ENCODE results near the gene ZNF513. TPM values are rescaled to one million over a fixed set of nuclear protein-coding genes. Genes with fewer than 3 reads are reported as not detected.

ZNF513 gene
- total RNA-seq, 5 donors from 2014 or later (not counting 1 experiment from before 2014, with no cell fraction given), result 20.6 to 27.0 (median 21.9) TPM

DNA sequence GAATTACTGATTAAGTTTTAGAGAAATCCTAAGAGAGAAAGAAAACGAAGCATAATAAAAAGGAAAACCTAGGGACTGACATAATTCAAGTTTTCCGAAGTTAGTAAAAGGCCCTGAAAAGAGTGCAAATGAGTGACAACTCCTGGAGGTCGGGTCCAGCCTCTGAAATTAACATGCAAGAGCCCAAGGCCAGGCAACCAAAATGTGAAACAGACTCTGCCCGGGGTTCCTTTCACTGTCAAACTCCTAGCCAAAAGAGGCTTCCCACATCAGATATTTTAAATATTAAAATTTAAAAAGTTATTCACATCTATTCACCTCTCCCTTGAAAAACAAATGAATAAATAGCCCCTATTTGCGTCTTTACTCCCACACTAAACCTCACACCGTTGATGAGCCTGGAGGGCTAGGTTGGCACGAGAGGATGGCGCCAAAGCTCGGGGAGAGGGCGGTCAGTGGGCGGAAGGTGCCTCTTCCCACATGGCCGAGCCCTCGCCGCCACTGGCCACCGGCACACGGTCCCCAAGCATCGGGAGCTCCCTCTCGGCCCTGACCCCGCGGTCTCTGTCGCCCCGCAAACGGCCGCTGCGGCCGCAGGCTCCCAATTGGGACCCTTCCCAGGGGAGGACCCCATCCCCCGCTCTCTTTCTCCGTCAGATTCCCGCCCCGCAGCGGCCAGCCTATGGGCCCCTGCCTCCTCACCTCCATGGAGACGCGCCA lies 28.2 kb upstream of the ZNF513 start:
- 1% methylated on average over 31 of the region's 33 CpGs for WGBS (ENCODE audit: insufficient coverage)
- peak overlapping the region; percentile 47 for H3K27ac ChIP-seq (ENCODE audit: low read length)
- Mint-ChIP-seq H3K9me3 (peaks cover 0 to 3% (median 0%) of the 10 kb centered on the region in 3 donors), H3K4me1 (peaks cover 38 to 43% (median 42%) of the 10 kb centered on the region in 3 donors), H3K36me3 (peaks cover 7% of the 10 kb centered on the region), H3K27ac (peak overlapping the region; percentile 52 to 74), H3K4me3 (peak overlapping the region; percentile 84 to 89 (median 85)), H3K27me3 (no peaks in the 10 kb centered on the region)
- ChIA-PET CTCF (interaction anchor here in 1 of 2 donors (1.0 to 1.5 kb wide), 2 partner anchors 21 to 52 kb away, joined by 3 to 6 read pairs; partner anchors contain the start of gene GTF3C2), POLR2A (no interaction called here)
- H3K4me3 ChIP-seq (ENCODE audit: control insufficient read depth in 1 of 2, extremely low read depth in 1 of 2, low read length in 1 of 2), result peak overlapping the region; percentile 90 to 99
- H3K9me3 ChIP-seq, result no peaks in the 10 kb centered on the region
- H3K27me3 ChIP-seq (replicated peaks in 1 of 2; ENCODE audit: control insufficient read depth in 2 of 2, extremely low read depth in 1 of 2, insufficient read depth in 2 of 2, low read length in 1 of 2), result no peaks in the 10 kb centered on the region
- ATAC-seq (replicated peaks in 1 of 4) (peak in 3 of 4 experiments; percentile 3 to 8 (median 4)), DNase-seq (peak in 2 of 35 experiments; percentile 1 to 24)
- H3K36me3 ChIP-seq (ENCODE audit: control insufficient read depth in 2 of 2, extremely low read depth in 1 of 2, insufficient read depth in 1 of 2, low read length in 1 of 2), result no peaks in the 10 kb centered on the region
- H3K4me1 ChIP-seq (ENCODE audit: control insufficient read depth in 1 of 2, extremely low read depth in 1 of 2, insufficient read depth in 2 of 2, low read length in 2 of 2), result peaks cover 21 to 30% of the 10 kb centered on the region in 2 experiments

DNA sequence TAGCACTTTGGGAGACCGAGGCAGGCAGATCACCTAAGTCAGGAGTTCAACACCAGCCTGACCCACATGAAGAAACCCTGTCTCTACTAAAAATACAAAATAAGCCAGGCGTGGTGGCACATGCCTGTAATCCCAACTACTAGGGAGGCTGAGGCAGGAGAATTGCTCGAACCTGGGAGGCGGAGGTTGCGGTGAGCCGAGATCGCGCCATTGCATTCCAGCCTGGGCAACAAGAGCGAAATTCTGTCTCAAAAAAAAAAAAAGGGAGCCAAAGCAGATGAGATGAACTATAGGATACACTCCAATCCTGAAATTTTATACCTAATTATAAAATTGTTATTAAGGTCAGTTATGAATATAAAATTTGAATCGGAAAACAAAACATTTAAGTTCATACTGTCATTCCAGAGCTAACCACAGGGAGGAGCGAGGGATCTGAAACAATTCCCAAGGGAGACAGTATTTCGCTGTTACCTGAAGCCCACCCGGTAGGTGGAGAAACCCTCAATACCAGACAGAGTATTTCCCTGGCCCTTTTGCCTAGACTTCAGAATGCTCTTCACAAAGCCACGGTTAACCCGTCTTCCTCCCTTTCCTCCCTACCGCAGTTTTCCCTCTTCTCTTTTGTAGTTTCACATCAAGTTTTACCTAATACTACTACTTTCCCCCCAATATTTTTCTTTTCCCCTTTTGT lies 27.4 kb upstream of the ZNF513 start:
- peak overlapping the region; percentile 9 for H3K27ac ChIP-seq (ENCODE audit: low read length)
- DNase-seq, result peak in 1 of 35 experiments; percentile 10
- CTCF ChIA-PET, result no interaction called here

DNA sequence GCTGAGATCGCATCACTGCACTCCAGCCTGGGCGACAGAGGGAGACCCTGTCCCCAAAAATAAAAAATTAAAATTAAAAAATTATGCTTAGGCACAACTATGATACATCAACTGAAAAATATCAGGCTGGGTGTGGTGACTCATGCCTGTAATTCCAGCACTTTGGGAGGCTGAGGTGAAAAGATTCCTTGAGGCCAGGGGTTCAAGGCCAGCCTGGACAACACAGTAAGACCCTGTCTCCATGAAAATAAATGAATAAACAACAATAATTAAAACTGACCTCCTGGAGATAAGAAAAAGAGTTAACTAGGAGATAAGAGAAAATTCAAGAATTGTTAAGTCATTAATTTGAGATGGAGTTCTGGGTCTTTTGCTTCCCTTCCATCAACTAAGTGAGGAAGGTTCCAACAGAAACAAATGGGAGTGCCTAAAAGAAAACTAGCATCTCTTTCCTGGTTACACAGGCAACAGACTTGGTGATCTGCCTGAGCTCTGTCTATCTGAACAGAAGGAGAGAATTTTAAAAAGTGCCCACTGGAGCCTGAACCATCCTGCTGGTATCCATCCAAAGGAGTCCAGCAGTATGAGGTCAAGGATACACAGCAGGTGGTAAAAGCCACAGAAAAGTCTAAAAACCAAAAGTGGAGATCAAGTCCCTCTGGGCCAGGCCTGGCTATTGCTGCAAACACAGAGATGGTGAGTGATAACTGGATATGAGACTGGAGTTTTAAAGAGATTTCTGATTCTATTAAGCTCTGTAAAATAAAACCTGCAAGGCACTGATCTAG lies 20.0 kb upstream of the ZNF513 start:
- ChIA-PET CTCF (no interaction called here), POLR2A (no interaction called here)
- Mint-ChIP-seq H3K27ac (peak overlapping the region; percentile 7 to 68), H3K27me3 (no peaks in the 10 kb centered on the region), H3K4me3 (no peak overlapping the region), H3K4me1 (peaks cover 47 to 59% (median 50%) of the 10 kb centered on the region in 3 donors), H3K36me3 (peaks cover 17% of the 10 kb centered on the region), H3K9me3 (no peaks in the 10 kb centered on the region)
- Histone ChIP-seq H3K4me1 (ENCODE audit: control insufficient read depth in 1 of 2, extremely low read depth in 1 of 2, insufficient read depth in 2 of 2, low read length in 2 of 2) (peaks cover 0 to 5% of the 10 kb centered on the region in 2 experiments), H3K9me3 (no peaks in the 10 kb centered on the region), H3K4me3 (ENCODE audit: control insufficient read depth in 1 of 2, extremely low read depth in 1 of 2, low read length in 1 of 2) (no peak overlapping the region), H3K27ac (ENCODE audit: low read length) (no peak overlapping the region), H3K36me3 (ENCODE audit: control insufficient read depth in 2 of 2, extremely low read depth in 1 of 2, insufficient read depth in 1 of 2, low read length in 1 of 2) (peaks cover 0 to 3% of the 10 kb centered on the region in 2 donors), H3K27me3 (replicated peaks in 1 of 2; ENCODE audit: control insufficient read depth in 2 of 2, extremely low read depth in 1 of 2, insufficient read depth in 2 of 2, low read length in 1 of 2) (no peaks in the 10 kb centered on the region)
- no peak for DNase-seq
- no peak for ATAC-seq (replicated peaks in 1 of 4)
- WGBS (ENCODE audit: insufficient coverage), result no CpG with 5 or more reads among the region's 2 CpGs

More for the DNA sequence above, 27.4 kb upstream of the ZNF513 start:
- no peaks in the 10 kb centered on the region for H3K27me3 ChIP-seq (replicated peaks in 1 of 2; ENCODE audit: control insufficient read depth in 2 of 2, extremely low read depth in 1 of 2, insufficient read depth in 2 of 2, low read length in 1 of 2)
- H3K4me1 ChIP-seq (ENCODE audit: control insufficient read depth in 1 of 2, extremely low read depth in 1 of 2, insufficient read depth in 2 of 2, low read length in 2 of 2), result peaks cover 21 to 32% of the 10 kb centered on the region in 2 experiments
- peak overlapping the region; percentile 90 to 99 for H3K4me3 ChIP-seq (ENCODE audit: control insufficient read depth in 1 of 2, extremely low read depth in 1 of 2, low read length in 1 of 2)
- 21% methylated on average over 6 of the region's 16 CpGs for WGBS (ENCODE audit: insufficient coverage)
- no peak for ATAC-seq (replicated peaks in 1 of 4)
- H3K27me3 Mint-ChIP-seq, result no peaks in the 10 kb centered on the region
- no peaks in the 10 kb centered on the region for H3K36me3 ChIP-seq (ENCODE audit: control insufficient read depth in 2 of 2, extremely low read depth in 1 of 2, insufficient read depth in 1 of 2, low read length in 1 of 2)
- POLR2A ChIA-PET, result no interaction called here
- H3K4me1 Mint-ChIP-seq, result peaks cover 38 to 48% (median 47%) of the 10 kb centered on the region in 3 donors
- H3K9me3 ChIP-seq, result no peaks in the 10 kb centered on the region
- peak overlapping the region in 1 of 2 donors; percentile 74 for H3K27ac Mint-ChIP-seq
- peak overlapping the region; percentile 84 to 89 (median 85) for H3K4me3 Mint-ChIP-seq
- H3K9me3 Mint-ChIP-seq, result peaks cover 0 to 3% (median 0%) of the 10 kb centered on the region in 3 donors
- H3K36me3 Mint-ChIP-seq, result peaks cover 12% of the 10 kb centered on the region

DNA sequence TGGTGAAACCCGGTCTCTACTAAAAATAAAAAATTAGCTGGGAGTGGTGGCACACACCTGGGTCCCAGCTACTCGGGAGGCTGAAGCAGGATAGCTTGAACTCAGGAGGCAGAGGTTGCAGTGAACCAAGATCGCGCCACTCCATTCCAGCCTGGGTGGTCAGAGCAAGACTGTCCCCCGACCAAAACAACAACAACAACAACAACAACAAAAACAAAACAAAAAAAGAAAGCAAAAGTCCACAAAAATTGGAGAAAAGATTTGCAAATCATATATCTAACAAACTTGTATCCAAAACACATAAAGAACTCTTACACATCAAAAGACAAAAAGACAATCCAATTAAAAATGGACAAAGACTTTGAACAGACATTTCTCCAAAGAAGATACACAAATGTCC lies 18.4 kb upstream of the ZNF513 start:
- no peaks in the 10 kb centered on the region for H3K27me3 ChIP-seq (replicated peaks in 1 of 2; ENCODE audit: control insufficient read depth in 2 of 2, extremely low read depth in 1 of 2, insufficient read depth in 2 of 2, low read length in 1 of 2)
- H3K36me3 Mint-ChIP-seq, result peaks cover 17% of the 10 kb centered on the region
- H3K4me1 Mint-ChIP-seq, result peaks cover 42 to 55% (median 50%) of the 10 kb centered on the region in 3 donors
- peaks cover 0 to 5% of the 10 kb centered on the region in 2 experiments for H3K4me1 ChIP-seq (ENCODE audit: control insufficient read depth in 1 of 2, extremely low read depth in 1 of 2, insufficient read depth in 2 of 2, low read length in 2 of 2)
- no peaks in the 10 kb centered on the region for H3K9me3 ChIP-seq
- POLR2A ChIA-PET, result interaction anchor here in 1 of 2 donors (0.7 kb wide), 1 partner anchor 57 kb away, joined by 5 read pairs; no protein-coding TSS in a partner anchor
- H3K27ac ChIP-seq (ENCODE audit: low read length), result no peak overlapping the region
- no peak overlapping the region for H3K4me3 ChIP-seq (ENCODE audit: control insufficient read depth in 1 of 2, extremely low read depth in 1 of 2, low read length in 1 of 2)
- DNase-seq (no peak), ATAC-seq (replicated peaks in 1 of 4) (no peak)
- no peaks in the 10 kb centered on the region for H3K9me3 Mint-ChIP-seq
- H3K4me3 Mint-ChIP-seq, result no peak overlapping the region
- H3K27me3 Mint-ChIP-seq, result no peaks in the 10 kb centered on the region
- CTCF ChIA-PET, result no interaction called here
- peaks cover 0 to 3% of the 10 kb centered on the region in 2 donors for H3K36me3 ChIP-seq (ENCODE audit: control insufficient read depth in 2 of 2, extremely low read depth in 1 of 2, insufficient read depth in 1 of 2, low read length in 1 of 2)
- 89% methylated on average over 3 of the region's 5 CpGs for WGBS (ENCODE audit: insufficient coverage)
- H3K27ac Mint-ChIP-seq, result peak overlapping the region in 1 of 2 donors; percentile 59

DNA sequence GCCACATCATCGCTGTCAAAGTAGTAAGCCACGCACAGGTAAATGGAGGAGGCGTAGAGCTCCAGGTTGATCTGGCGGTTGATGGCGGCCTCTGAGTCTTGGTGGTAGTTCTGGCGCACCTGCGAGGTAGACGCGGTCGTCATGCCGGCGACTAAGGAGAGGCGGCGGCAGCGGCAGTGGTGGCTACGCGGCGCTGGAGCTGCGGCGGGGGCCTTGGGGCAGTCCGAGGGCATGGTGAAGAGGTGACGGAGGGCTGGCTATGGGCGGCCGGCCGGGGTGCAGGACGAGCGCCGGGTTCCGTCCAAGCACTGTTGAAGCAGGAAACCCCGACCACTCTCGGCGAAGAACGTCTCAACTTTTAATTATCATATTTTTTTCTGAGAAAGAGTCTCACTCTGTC lies 12.7 kb upstream of the ZNF513 start:
- ChIA-PET POLR2A (interaction anchor here in 1 of 2 donors (0.5 to 1.0 kb wide), 2 partner anchors 9 to 615 kb away, joined by 3 to 4 read pairs; no protein-coding TSS in a partner anchor), CTCF (no interaction called here)
- H3K4me1 Mint-ChIP-seq, result peaks cover 44 to 49% (median 47%) of the 10 kb centered on the region in 3 donors

More for the DNA sequence above, 12.7 kb upstream of the ZNF513 start:
- H3K4me1 ChIP-seq (ENCODE audit: control insufficient read depth in 1 of 2, extremely low read depth in 1 of 2, insufficient read depth in 2 of 2, low read length in 2 of 2), result peaks cover 6 to 15% of the 10 kb centered on the region in 2 experiments
- peaks cover 13% of the 10 kb centered on the region for H3K36me3 Mint-ChIP-seq
- H3K4me3 ChIP-seq (ENCODE audit: control insufficient read depth in 1 of 2, extremely low read depth in 1 of 2, low read length in 1 of 2), result no peak overlapping the region
- 98% methylated on average over 21 of the region's 33 CpGs for WGBS (ENCODE audit: insufficient coverage)
- no peaks in the 10 kb centered on the region for H3K27me3 ChIP-seq (replicated peaks in 1 of 2; ENCODE audit: control insufficient read depth in 2 of 2, extremely low read depth in 1 of 2, insufficient read depth in 2 of 2, low read length in 1 of 2)
- H3K27ac ChIP-seq (ENCODE audit: low read length), result no peak overlapping the region
- DNase-seq (no peak), ATAC-seq (replicated peaks in 1 of 4) (no peak)
- no peaks in the 10 kb centered on the region for H3K27me3 Mint-ChIP-seq
- H3K27ac Mint-ChIP-seq, result peak overlapping the region; percentile 30 to 82
- no peak overlapping the region for H3K4me3 Mint-ChIP-seq
- H3K9me3 Mint-ChIP-seq, result no peaks in the 10 kb centered on the region
- H3K9me3 ChIP-seq, result no peaks in the 10 kb centered on the region
- peaks cover 0 to 5% of the 10 kb centered on the region in 2 donors for H3K36me3 ChIP-seq (ENCODE audit: control insufficient read depth in 2 of 2, extremely low read depth in 1 of 2, insufficient read depth in 1 of 2, low read length in 1 of 2)
